Panc1 (cell line): ENCODE results near the gene INPP5D.

ENCODE experiments used
- TF ChIP-seq, protein P1 (sequence below): fragments of 450-650 bp; IDR thresholded peaks from 2 replicates; pipeline ENCODE4 v1.5.1; 2017; ENCODE audit warnings: mild to moderate bottlenecking
- TF ChIP-seq, protein P2 (sequence below), 2 experiments: IDR thresholded peaks; 2 replicates each; pipeline ENCODE4 v1.6.1; 2011 to 2012; ENCODE audit warnings: low read depth in 2 of 2, control low read depth in 1 of 2, low read length in 1 of 2, mild to moderate bottlenecking in 1 of 2, moderate library complexity in 1 of 2; ENCODE audit not compliant: insufficient read depth in 1 of 2

DNA sequence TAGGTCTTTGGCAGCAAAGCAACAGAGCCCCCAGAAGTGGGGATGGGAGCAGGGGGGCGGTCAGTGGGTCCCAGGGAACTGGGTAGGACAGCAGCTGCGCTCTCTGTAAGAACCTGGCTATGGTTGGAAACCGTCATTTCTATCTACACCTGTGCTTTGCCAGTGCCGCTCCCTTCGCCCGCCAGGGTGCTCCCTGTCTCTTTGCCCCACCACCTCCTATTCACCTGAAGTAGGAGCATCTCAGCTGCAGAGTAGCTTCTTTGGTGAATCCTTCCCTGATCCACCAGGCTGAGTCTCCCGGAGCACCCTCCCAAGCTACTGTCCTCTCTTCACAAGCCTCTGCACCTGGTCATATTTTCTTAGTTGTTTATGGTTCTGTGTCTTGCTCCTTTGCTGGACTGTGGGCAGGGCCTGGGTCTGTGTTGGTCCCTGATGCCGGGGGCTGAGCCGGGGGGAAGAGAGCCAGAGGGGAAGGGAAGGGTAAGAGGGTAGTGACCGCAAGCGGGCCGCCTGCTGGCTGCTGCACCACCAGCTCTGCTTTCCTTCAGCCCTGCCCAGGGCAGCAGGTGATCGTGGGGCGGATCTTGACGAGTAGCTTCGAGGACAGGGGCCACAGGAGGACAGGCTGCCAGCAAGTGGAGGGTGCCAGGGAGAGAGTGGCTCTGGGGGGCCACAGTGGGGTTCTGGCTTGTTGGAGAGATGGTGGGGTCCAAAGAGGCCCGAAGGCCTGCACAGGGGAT is 45.2 kb downstream of the INPP5D start:
- TF ChIP-seq, protein P1, sequence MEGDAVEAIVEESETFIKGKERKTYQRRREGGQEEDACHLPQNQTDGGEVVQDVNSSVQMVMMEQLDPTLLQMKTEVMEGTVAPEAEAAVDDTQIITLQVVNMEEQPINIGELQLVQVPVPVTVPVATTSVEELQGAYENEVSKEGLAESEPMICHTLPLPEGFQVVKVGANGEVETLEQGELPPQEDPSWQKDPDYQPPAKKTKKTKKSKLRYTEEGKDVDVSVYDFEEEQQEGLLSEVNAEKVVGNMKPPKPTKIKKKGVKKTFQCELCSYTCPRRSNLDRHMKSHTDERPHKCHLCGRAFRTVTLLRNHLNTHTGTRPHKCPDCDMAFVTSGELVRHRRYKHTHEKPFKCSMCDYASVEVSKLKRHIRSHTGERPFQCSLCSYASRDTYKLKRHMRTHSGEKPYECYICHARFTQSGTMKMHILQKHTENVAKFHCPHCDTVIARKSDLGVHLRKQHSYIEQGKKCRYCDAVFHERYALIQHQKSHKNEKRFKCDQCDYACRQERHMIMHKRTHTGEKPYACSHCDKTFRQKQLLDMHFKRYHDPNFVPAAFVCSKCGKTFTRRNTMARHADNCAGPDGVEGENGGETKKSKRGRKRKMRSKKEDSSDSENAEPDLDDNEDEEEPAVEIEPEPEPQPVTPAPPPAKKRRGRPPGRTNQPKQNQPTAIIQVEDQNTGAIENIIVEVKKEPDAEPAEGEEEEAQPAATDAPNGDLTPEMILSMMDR: no peak
- TF ChIP-seq, protein P2, sequence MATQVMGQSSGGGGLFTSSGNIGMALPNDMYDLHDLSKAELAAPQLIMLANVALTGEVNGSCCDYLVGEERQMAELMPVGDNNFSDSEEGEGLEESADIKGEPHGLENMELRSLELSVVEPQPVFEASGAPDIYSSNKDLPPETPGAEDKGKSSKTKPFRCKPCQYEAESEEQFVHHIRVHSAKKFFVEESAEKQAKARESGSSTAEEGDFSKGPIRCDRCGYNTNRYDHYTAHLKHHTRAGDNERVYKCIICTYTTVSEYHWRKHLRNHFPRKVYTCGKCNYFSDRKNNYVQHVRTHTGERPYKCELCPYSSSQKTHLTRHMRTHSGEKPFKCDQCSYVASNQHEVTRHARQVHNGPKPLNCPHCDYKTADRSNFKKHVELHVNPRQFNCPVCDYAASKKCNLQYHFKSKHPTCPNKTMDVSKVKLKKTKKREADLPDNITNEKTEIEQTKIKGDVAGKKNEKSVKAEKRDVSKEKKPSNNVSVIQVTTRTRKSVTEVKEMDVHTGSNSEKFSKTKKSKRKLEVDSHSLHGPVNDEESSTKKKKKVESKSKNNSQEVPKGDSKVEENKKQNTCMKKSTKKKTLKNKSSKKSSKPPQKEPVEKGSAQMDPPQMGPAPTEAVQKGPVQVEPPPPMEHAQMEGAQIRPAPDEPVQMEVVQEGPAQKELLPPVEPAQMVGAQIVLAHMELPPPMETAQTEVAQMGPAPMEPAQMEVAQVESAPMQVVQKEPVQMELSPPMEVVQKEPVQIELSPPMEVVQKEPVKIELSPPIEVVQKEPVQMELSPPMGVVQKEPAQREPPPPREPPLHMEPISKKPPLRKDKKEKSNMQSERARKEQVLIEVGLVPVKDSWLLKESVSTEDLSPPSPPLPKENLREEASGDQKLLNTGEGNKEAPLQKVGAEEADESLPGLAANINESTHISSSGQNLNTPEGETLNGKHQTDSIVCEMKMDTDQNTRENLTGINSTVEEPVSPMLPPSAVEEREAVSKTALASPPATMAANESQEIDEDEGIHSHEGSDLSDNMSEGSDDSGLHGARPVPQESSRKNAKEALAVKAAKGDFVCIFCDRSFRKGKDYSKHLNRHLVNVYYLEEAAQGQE (IDR thresholded peaks at IDR 0.05; ENCODE audit: insufficient read depth in 1 of 2, low read depth in 2 of 2, low read length in 1 of 2): no peak
